T1000 (cell line): ENCODE measurements around the gene PIN4.
"Not testable (repeated sequence)": the region's sequence is repeated elsewhere in the genome, so short reads cannot be mapped to it uniquely, and the experiment has no call there.

Experiments
- DNase-seq: peaks from one replicate; lab custom pipeline; 2025; ENCODE audit warnings: mixed read lengths; lab: John Stamatoyannopoulos, UW

PIN4 gene

GRCh38 chrX:72181178-72182125 is at the start of gene PIN4:
Gene PIN4 (plus strand): TSS chrX:72181757. CDS start chrX:72181786, 29 bp downstream.
- peak; percentile 92 for DNase-seq

GRCh38 chrX:72132456-72132855 is 49.1 kb upstream of the PIN4 start:
- DNase-seq: no peak

GRCh38 chrX:72133851-72134546 is 47.6 kb upstream of the PIN4 start:
- no peak for DNase-seq

GRCh38 chrX:72137846-72138495 is 43.6 kb upstream of the PIN4 start:
- DNase-seq: no peak

- DNase-seq: no peak
These were observed 42.0 kb upstream of the PIN4 start for GRCh38 chrX:72139538-72139937.

GRCh38 chrX:72141372-72142004 is 40.1 kb upstream of the PIN4 start:
- DNase-seq: no peak

- DNase-seq: no peak
These were observed 39.3 kb upstream of the PIN4 start for GRCh38 chrX:72142094-72142793.

GRCh38 chrX:72142794-72143608 is 38.6 kb upstream of the PIN4 start:
- no peak for DNase-seq

- no peak for DNase-seq
These were observed 38.0 kb upstream of the PIN4 start for GRCh38 chrX:72143609-72143907.

- DNase-seq: no peak
These were observed 36.4 kb upstream of the PIN4 start for GRCh38 chrX:72145181-72145580.

GRCh38 chrX:72146527-72146926 is 35.0 kb upstream of the PIN4 start:
- DNase-seq: no peak

- DNase-seq: no peak
These were observed 22.8 kb upstream of the PIN4 start for GRCh38 chrX:72158773-72159172.

- DNase-seq: no peak
These were observed 21.8 kb upstream of the PIN4 start for GRCh38 chrX:72159769-72160168.

GRCh38 chrX:72165551-72165950 is 16.0 kb upstream of the PIN4 start:
- no peak for DNase-seq

- DNase-seq: no peak
These were observed 12.4 kb upstream of the PIN4 start for GRCh38 chrX:72169008-72169728.

GRCh38 chrX:72176289-72176688 is 5.3 kb upstream of the PIN4 start:
- DNase-seq: not testable (repeated sequence)

GRCh38 chrX:72176981-72177380 is 4.6 kb upstream of the PIN4 start:
- no peak for DNase-seq

- no peak for DNase-seq
These were observed 1.0 kb upstream of the PIN4 start for GRCh38 chrX:72180539-72180938.

- no peak for DNase-seq
These were observed 1.4 kb downstream of the PIN4 start for GRCh38 chrX:72182924-72183323.
